ENCODE data around the gene MAFF.

DNA sequence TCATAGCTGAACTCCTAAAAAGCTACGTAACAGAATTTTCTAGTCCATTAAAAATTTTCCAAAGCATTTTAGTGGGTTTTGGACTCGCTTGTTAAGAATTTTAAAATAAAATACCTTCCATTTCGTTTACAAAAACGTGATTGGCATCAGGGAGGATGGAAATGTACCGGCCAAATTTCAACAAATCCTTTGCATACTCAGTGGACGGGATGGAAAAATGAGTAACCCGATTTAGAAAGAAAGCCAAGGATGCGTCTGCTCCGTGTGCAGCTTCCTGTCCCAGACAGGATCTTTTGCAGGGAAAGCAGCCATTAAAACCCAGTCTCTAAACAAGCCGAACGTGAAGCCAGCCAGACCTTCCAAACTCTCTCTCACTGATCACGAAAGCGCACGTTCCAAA lies 55.4 kb downstream of the MAFF start:
- TF ChIP-seq CTCF (IDR thresholded peaks at IDR 0.05; ENCODE audit: borderline replicate concordance, extremely low read depth, low read length, poor library complexity, severe bottlenecking) (no peak), EZH2 (IDR thresholded peaks at IDR 0.05; ENCODE audit: borderline replicate concordance, low read depth, low read length, severe bottlenecking) (no peak)
